Body of pancreas (tissue), 4 donors: Measurements from ENCODE around the gene PSKH1. TPM values are rescaled to one million over a fixed set of nuclear protein-coding genes. Genes with fewer than 3 reads are reported as not detected.

Experiments
- ATAC-seq: fragments of 150-250 bp; one replicate; pipeline ENCODE4 v1.9.1; 2016
- DNase-seq, 4 donors: peaks; one replicate each; pipeline ENCODE4 v3.0.0-alpha.2; 2019
- H3K27ac ChIP-seq, 4 donors: fragments of 200-600 bp; sonication (generic); 1 replicate in 3 of 4; 2 replicates in 1 of 4; pipeline versions ENCODE4 v1.5.1 to v1.6.1; 2016 to 2019; ENCODE audit warnings: mild to moderate bottlenecking in 1 of 4, mixed read lengths in 1 of 4, moderate library complexity in 1 of 4
- H3K27me3 ChIP-seq, 2 donors: fragments of 200-600 bp; sonication (generic); one replicate each; pipeline ENCODE4 v1.6.0; 2016; ENCODE audit warnings: mild to moderate bottlenecking in 1 of 2
- H3K36me3 ChIP-seq, 2 donors: fragments of 200-600 bp; sonication (generic); replicated peaks in 1 of 2; 2 replicates each; pipeline ENCODE4 v1.5.1; 2016; ENCODE audit warnings: low read depth in 2 of 2; ENCODE audit not compliant: insufficient read depth in 1 of 2
- H3K4me1 ChIP-seq: fragments of 200-600 bp; sonication (generic); one replicate; pipeline ENCODE4 v1.6.0; 2016
- H3K4me3 ChIP-seq, 2 donors: fragments of 200-600 bp; sonication (generic); 1 replicate in 1 of 2; 2 replicates in 1 of 2; pipeline ENCODE4 v1.5.1; 2016 to 2019
- H3K9me3 ChIP-seq, 3 donors: fragments of 200-600 bp; sonication (generic); 1 replicate in 2 of 3; 2 replicates in 1 of 3; pipeline ENCODE4 v1.5.1; 2016
- POLR2A ChIP-seq, 3 donors: fragments of 450-650 bp; IDR thresholded peaks; one replicate each; pipeline ENCODE4 v1.6.1; 2016; ENCODE audit warnings: antibody characterized with exemption in 3 of 3, mild to moderate bottlenecking in 2 of 3
- WGBS, 2 donors: methylation state at CpG; one replicate each; pipeline ENCODE4 v1.1.5; 2017; 5-methylcytosine and 5-hydroxymethylcytosine counted together
- intact Hi-C: fragments of 100-400 bp; cut with DNase I; formaldehyde crosslinking; loops from one replicate; pipeline ENCODE4 v1.15.1; 2023
- total RNA-seq, 2 donors: library from RNA; depleted of rRNA; stranded (reverse); fragments of >200 nt; gene quantifications; one replicate each; pipeline ENCODE4 v1.1.0, GENCODE V29; 2016
- TF ChIP-seq, protein P1 (sequence below), 7 experiments: fragments of 450-650 bp in 4 of 7; fragments of 200-600 bp in 3 of 7; sonication (generic) in 3 of 7; IDR thresholded peaks; one replicate each; pipeline ENCODE4 v1.5.1; 2016 to 2019; ENCODE audit warnings: antibody characterized with exemption in 7 of 7

Gene PSKH1
- total RNA-seq, 2 donors from 2014 or later = 15.0 to 16.8 TPM

DNA sequence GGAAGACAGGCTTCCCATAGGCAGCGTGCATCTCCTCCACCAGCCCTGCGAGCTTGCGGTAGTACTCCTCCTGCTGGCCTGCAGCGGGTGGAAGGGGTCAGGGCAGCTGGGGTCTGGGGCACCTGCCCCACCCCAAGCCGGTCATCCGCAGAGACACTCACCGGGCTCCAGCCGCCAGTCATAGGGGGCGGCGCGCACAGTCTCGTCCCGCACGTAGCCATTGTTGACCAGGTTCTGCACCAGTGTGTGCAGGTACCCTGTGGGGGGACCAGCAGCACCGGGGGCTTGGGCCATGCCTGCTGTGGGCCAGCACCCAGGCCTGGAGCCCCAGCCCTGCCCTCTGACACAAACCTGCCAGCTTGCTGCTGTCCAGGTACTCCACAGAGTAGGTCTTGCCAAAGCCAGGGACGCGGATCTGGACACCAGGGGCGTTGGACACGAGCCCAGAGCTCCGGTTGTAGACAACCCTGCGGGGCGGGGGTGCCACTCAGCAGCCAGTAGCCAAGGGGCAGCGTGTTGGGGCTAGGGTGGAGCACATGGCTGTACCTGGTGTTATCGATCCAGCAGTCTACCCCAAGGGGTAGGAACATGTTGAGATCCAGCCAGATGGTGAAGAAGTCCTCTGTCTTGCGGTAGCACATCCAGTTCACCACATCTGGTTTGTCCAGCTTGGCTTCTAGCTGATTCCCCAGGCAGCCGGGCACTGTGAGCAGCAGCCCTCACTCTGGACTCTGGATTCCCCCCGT lies 49.6 kb downstream of the PSKH1 start:
- Histone ChIP-seq H3K27ac (no peak overlapping the region), H3K4me1 (peaks cover 11% of the 10 kb centered on the region), H3K36me3 (peaks cover 0 to 8% of the 10 kb centered on the region in 2 donors), H3K9me3 (no peaks in the 10 kb centered on the region), H3K4me3 (no peak overlapping the region), H3K27me3 (no peaks in the 10 kb centered on the region)
- WGBS, 2 donors = 67 to 80% methylated on average over 6 to 27 of the region's 27 CpGs
- no peak for DNase-seq
- no peak for ATAC-seq
- TF ChIP-seq POLR2A (IDR thresholded peaks at IDR 0.05) = no peak
- TF ChIP-seq, protein P1, sequence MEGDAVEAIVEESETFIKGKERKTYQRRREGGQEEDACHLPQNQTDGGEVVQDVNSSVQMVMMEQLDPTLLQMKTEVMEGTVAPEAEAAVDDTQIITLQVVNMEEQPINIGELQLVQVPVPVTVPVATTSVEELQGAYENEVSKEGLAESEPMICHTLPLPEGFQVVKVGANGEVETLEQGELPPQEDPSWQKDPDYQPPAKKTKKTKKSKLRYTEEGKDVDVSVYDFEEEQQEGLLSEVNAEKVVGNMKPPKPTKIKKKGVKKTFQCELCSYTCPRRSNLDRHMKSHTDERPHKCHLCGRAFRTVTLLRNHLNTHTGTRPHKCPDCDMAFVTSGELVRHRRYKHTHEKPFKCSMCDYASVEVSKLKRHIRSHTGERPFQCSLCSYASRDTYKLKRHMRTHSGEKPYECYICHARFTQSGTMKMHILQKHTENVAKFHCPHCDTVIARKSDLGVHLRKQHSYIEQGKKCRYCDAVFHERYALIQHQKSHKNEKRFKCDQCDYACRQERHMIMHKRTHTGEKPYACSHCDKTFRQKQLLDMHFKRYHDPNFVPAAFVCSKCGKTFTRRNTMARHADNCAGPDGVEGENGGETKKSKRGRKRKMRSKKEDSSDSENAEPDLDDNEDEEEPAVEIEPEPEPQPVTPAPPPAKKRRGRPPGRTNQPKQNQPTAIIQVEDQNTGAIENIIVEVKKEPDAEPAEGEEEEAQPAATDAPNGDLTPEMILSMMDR (IDR thresholded peaks at IDR 0.05) = no peak
- intact Hi-C loops = no loop called here

DNA sequence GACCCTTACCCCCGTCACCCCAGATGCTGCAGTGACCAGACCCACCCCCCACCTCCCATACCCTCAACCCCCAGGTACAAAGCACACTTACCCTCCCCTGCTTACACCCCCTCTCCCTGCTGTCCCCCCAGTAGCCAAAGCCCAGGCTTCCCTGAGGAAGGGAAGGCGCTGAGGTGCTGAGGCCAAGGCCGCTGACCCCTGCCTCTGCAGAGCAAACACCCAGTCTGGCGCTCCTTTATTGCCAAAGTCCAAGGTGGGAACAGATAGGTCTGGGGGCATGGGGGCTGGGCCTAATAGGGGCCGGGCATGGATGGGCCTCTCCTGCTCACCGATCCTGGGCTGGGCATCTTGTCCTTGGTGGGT lies 50.2 kb downstream of the PSKH1 start:
- DNase-seq (no peak), ATAC-seq (no peak)
- Histone ChIP-seq H3K27ac (no peak overlapping the region), H3K4me1 (peaks cover 11% of the 10 kb centered on the region), H3K9me3 (no peaks in the 10 kb centered on the region), H3K4me3 (no peak overlapping the region), H3K36me3 (peaks cover 0 to 9% of the 10 kb centered on the region in 2 donors), H3K27me3 (no peaks in the 10 kb centered on the region)
- WGBS, 2 donors = 93% methylated on average over 4 of the region's 6 CpGs; no CpG with 5 or more reads in 1 of the 2 donors
- intact Hi-C loops = no loop called here
- TF ChIP-seq, protein P1 (IDR thresholded peaks at IDR 0.05) = no peak
- no peak for TF ChIP-seq POLR2A (IDR thresholded peaks at IDR 0.05)

DNA sequence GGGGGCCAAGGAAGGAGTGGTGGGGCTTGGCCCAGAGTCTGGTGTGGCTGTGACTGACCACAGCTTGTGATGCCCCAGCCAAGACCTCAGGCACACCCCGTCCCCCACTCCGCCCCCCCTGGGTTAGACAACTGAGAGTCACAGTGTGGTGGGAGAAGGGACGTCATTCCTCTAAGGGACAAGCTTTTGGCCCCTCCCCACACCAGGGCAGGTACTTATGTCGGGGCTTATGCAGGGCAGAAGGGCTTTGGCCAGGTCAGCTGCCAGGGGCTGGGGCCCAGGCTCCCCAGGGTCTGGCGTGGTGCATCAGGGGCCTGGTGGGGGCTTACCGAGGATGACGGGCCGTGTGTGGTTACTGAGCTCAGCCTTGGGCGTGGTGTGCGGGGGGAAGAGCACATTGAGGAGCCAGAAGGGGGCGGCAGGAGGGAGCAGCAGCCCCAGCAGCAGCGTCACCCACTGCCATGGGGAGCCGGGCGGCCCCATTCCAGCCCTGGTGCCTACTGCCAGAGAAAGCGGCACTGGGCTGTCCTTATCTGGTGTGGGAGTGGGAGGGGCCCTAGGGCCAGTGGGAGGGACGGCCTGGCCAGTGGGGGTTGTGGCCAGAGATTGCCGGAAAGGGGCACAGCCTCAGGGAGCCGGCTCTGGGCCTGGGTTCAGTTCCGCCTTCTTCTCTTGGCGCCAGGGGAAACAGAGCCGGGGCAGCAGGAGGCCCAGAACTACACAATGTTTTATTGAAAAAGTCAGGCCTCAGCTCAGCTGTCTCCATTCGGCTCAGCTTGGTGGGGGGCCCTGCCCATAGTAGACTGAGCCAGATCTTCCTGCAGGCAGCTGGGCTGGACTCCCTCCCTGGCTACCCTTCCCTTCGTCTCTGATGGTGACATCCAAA lies 50.8 kb downstream of the PSKH1 start, which contains the start of gene LCAT:
Gene LCAT (minus strand): TSS at position 502 of the 886 bp plus-strand sequence. CDS start 19 bp downstream, at position 483.
- Histone ChIP-seq H3K27me3 (no peaks in the 10 kb centered on the region), H3K4me1 (peaks cover 11% of the 10 kb centered on the region), H3K36me3 (peaks cover 0 to 11% of the 10 kb centered on the region in 2 donors), H3K27ac (peak within 1 kb of the TSS in 1 of 4 donors; percentile 42), H3K4me3 (no peak within 1 kb of the TSS), H3K9me3 (no peaks in the 10 kb centered on the region)
- TF ChIP-seq POLR2A (IDR thresholded peaks at IDR 0.05) = no peak
- TF ChIP-seq, protein P1 (IDR thresholded peaks at IDR 0.05) = no peak
- DNase-seq = no peak
- intact Hi-C loops = no loop called here
- ATAC-seq = no peak
- WGBS, 2 donors = 74 to 83% methylated on average over 13 to 22 of the region's 23 CpGs

DNA sequence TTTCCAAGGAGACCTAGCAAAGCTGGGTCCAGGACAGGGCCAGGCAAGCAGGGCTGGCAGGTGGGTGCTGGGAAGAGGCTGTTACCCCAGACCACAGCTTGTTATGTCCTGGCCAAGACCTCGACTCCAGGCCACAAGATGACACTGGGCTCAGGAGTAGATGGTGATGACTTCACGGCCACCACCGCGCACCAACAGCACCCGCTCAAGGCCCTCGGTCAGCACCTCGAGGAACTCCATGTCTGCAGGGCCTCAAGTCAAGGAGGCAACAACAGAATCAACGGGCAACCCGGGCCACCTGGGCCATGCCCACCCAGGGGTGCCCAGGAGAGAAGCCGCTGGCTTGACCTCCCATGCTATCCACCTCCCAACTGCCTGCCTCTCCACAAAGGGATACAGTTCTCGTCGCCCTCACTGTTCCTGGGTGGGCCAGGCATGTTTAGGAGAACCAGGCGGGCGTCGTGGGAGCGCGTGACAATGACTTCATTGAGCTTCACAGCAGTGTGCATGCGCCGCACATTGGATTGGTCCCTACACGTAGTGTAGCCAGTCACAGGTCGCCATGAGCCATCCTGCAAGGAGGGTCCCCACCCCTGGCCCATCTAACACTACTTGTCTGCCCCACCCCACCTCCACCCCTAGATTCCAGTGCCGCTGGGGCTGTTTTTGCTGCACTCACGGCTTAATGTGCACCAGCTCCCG lies 51.8 kb downstream of the PSKH1 start:
- Histone ChIP-seq H3K9me3 (no peaks in the 10 kb centered on the region), H3K27ac (peak overlapping the region in 1 of 4 donors; percentile 42), H3K27me3 (no peaks in the 10 kb centered on the region), H3K36me3 (peaks cover 0 to 11% of the 10 kb centered on the region in 2 donors), H3K4me1 (peaks cover 6% of the 10 kb centered on the region), H3K4me3 (no peak overlapping the region)
- DNase-seq = no peak
- WGBS, 2 donors = 92 to 95% methylated on average over 4 to 24 of the region's 24 CpGs
- TF ChIP-seq POLR2A (IDR thresholded peaks at IDR 0.05) = no peak
- TF ChIP-seq, protein P1 (IDR thresholded peaks at IDR 0.05) = no peak
- intact Hi-C loops = no loop called here
- no peak for ATAC-seq
